OCI-LY7 (cell line): ENCODE data around the gene MCM9.

Source experiments
- CTCF ChIP-seq: fragments of 200-600 bp; sonication (generic); conservative IDR thresholded peaks from 2 replicates; pipeline ENCODE4 v1.5.1; 2014; ENCODE audit warnings: mild to moderate bottlenecking, antibody characterized with exemption, low read length, moderate library complexity, mixed read lengths
- EZH2phosphoT487 ChIP-seq: fragments of 200-600 bp; sonication (generic); IDR thresholded peaks from 2 replicates; pipeline ENCODE4 v1.6.1; 2018; ENCODE audit warnings: low read depth, borderline replicate concordance, mild to moderate bottlenecking, mixed run types, antibody characterized with exemption, low read length, moderate library complexity, mixed read lengths

- TF ChIP-seq CTCF (no peak), EZH2phosphoT487 (no peak)
These were observed 1.0 kb downstream of the MCM9 start for GRCh38 chr6:118933855-118934460.
